ENCODE measurements around the gene PHAF1. TPM values are rescaled to one million over a fixed set of nuclear protein-coding genes. Genes with fewer than 3 reads are reported as not detected.

Gene PHAF1
- total and polyA plus RNA-seq, 2 of the 13 experiments (the other 11 are each of a cell fraction or from before 2014, with no cell fraction given) = 48.3 to 174 TPM

DNA sequence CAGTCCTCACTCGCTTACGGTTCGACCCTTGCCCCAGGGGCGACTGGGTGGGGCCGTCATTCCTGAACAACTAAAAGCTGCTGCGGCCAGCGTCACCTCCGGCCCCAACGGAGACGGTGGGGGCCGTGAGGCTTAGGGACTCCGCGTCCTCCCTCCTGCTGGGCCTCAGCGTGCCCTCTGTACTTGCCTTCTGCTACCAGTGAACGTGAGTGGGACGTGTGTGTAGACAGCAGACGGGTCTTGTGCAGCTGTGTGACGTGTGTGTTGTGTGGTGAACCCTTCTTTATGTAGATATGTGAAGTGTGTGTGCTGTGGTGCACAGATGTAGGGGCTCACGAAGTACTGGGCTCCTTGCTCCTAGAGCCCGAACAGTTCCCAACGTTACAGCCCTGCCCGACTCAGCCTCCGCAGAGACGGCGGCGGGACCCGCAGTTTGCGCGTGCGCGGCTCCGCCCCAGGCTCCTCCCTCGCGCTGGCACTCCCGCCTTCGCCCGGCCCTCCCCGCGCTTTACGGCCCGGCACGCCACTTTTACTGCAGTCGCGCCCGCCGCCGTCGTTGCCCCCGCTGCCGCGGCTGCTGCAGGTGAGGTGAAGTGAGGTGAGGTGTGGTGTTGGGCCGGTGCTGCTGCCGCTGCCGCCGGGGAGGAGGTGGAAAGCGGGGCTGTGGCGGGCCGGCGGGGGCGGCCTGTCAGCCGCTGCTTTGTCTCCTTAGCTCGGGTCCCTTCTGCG lies at the start of gene PHAF1 (continued):
- TF ChIP-seq, protein P1, sequence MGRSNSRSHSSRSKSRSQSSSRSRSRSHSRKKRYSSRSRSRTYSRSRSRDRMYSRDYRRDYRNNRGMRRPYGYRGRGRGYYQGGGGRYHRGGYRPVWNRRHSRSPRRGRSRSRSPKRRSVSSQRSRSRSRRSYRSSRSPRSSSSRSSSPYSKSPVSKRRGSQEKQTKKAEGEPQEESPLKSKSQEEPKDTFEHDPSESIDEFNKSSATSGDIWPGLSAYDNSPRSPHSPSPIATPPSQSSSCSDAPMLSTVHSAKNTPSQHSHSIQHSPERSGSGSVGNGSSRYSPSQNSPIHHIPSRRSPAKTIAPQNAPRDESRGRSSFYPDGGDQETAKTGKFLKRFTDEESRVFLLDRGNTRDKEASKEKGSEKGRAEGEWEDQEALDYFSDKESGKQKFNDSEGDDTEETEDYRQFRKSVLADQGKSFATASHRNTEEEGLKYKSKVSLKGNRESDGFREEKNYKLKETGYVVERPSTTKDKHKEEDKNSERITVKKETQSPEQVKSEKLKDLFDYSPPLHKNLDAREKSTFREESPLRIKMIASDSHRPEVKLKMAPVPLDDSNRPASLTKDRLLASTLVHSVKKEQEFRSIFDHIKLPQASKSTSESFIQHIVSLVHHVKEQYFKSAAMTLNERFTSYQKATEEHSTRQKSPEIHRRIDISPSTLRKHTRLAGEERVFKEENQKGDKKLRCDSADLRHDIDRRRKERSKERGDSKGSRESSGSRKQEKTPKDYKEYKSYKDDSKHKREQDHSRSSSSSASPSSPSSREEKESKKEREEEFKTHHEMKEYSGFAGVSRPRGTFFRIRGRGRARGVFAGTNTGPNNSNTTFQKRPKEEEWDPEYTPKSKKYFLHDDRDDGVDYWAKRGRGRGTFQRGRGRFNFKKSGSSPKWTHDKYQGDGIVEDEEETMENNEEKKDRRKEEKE (IDR thresholded peaks at IDR 0.05) = no peak
- TF ChIP-seq ATAD3A (CRISPR knock-in tag; IDR thresholded peaks at IDR 0.05) = no peak
- no peak; the same call in 1 of the 2 replicates for TF ChIP-seq ZNF460 (CRISPR knock-in tag; IDR thresholded peaks at IDR 0.05; ENCODE audit: borderline replicate concordance)
- TF ChIP-seq KAT7 (CRISPR knock-in tag; IDR thresholded peaks at IDR 0.05; ENCODE audit: borderline replicate concordance) = peak; percentile 95; the same call in 1 of the 2 replicates
- 0 out of 2 replicates have a peak, but pooled peaks have one; percentile 50 for TF ChIP-seq SNAPC2 (CRISPR knock-in tag; IDR thresholded peaks at IDR 0.05)
- TF ChIP-seq NKX3-1 (CRISPR knock-in tag; IDR thresholded peaks at IDR 0.05) = peak; percentile 75; the same call in 1 of the 2 replicates
- peak; percentile 10; the same call in 1 of the 2 replicates for TF ChIP-seq RARG (CRISPR knock-in tag; IDR thresholded peaks at IDR 0.05; ENCODE audit: low read depth)
- peak; percentile 95 for TF ChIP-seq RXRB (CRISPR knock-in tag; IDR thresholded peaks at IDR 0.05; ENCODE audit: borderline replicate concordance)
- TF ChIP-seq, protein P2, sequence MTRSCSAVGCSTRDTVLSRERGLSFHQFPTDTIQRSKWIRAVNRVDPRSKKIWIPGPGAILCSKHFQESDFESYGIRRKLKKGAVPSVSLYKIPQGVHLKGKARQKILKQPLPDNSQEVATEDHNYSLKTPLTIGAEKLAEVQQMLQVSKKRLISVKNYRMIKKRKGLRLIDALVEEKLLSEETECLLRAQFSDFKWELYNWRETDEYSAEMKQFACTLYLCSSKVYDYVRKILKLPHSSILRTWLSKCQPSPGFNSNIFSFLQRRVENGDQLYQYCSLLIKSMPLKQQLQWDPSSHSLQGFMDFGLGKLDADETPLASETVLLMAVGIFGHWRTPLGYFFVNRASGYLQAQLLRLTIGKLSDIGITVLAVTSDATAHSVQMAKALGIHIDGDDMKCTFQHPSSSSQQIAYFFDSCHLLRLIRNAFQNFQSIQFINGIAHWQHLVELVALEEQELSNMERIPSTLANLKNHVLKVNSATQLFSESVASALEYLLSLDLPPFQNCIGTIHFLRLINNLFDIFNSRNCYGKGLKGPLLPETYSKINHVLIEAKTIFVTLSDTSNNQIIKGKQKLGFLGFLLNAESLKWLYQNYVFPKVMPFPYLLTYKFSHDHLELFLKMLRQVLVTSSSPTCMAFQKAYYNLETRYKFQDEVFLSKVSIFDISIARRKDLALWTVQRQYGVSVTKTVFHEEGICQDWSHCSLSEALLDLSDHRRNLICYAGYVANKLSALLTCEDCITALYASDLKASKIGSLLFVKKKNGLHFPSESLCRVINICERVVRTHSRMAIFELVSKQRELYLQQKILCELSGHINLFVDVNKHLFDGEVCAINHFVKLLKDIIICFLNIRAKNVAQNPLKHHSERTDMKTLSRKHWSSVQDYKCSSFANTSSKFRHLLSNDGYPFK (CRISPR knock-in tag; IDR thresholded peaks at IDR 0.05; ENCODE audit: borderline replicate concordance) = peak; percentile 59; the same call in 1 of the 2 replicates
- TF ChIP-seq, protein P3, sequence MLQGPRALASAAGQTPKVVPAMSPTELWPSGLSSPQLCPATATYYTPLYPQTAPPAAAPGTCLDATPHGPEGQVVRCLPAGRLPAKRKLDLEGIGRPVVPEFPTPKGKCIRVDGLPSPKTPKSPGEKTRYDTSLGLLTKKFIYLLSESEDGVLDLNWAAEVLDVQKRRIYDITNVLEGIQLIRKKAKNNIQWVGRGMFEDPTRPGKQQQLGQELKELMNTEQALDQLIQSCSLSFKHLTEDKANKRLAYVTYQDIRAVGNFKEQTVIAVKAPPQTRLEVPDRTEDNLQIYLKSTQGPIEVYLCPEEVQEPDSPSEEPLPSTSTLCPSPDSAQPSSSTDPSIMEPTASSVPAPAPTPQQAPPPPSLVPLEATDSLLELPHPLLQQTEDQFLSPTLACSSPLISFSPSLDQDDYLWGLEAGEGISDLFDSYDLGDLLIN (CRISPR knock-in tag; IDR thresholded peaks at IDR 0.05; ENCODE audit: borderline replicate concordance) = peak; percentile 82
- TF ChIP-seq, protein P4, sequence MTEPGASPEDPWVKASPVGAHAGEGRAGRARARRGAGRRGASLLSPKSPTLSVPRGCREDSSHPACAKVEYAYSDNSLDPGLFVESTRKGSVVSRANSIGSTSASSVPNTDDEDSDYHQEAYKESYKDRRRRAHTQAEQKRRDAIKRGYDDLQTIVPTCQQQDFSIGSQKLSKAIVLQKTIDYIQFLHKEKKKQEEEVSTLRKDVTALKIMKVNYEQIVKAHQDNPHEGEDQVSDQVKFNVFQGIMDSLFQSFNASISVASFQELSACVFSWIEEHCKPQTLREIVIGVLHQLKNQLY (CRISPR knock-in tag; IDR thresholded peaks at IDR 0.05) = peak; percentile 8; the same call in 1 of the 2 replicates
- TF ChIP-seq JUND (CRISPR knock-in tag; IDR thresholded peaks at IDR 0.05) = peak; percentile 72; the same call in 1 of the 2 replicates
- TF ChIP-seq ZNF274 (CRISPR knock-in tag; IDR thresholded peaks at IDR 0.05) = no peak; the same call in 1 of the 2 replicates
- TF ChIP-seq, protein P5, sequence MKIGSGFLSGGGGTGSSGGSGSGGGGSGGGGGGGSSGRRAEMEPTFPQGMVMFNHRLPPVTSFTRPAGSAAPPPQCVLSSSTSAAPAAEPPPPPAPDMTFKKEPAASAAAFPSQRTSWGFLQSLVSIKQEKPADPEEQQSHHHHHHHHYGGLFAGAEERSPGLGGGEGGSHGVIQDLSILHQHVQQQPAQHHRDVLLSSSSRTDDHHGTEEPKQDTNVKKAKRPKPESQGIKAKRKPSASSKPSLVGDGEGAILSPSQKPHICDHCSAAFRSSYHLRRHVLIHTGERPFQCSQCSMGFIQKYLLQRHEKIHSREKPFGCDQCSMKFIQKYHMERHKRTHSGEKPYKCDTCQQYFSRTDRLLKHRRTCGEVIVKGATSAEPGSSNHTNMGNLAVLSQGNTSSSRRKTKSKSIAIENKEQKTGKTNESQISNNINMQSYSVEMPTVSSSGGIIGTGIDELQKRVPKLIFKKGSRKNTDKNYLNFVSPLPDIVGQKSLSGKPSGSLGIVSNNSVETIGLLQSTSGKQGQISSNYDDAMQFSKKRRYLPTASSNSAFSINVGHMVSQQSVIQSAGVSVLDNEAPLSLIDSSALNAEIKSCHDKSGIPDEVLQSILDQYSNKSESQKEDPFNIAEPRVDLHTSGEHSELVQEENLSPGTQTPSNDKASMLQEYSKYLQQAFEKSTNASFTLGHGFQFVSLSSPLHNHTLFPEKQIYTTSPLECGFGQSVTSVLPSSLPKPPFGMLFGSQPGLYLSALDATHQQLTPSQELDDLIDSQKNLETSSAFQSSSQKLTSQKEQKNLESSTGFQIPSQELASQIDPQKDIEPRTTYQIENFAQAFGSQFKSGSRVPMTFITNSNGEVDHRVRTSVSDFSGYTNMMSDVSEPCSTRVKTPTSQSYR (CRISPR knock-in tag; IDR thresholded peaks at IDR 0.05; ENCODE audit: borderline replicate concordance) = peak; percentile 52; the same call in 1 of the 2 replicates
- no peak for TF ChIP-seq ZNF549 (CRISPR knock-in tag; IDR thresholded peaks at IDR 0.05)

Measured in HepG2 (cell line).